ENCODE measurements around the gene TNFRSF18.

DNA sequence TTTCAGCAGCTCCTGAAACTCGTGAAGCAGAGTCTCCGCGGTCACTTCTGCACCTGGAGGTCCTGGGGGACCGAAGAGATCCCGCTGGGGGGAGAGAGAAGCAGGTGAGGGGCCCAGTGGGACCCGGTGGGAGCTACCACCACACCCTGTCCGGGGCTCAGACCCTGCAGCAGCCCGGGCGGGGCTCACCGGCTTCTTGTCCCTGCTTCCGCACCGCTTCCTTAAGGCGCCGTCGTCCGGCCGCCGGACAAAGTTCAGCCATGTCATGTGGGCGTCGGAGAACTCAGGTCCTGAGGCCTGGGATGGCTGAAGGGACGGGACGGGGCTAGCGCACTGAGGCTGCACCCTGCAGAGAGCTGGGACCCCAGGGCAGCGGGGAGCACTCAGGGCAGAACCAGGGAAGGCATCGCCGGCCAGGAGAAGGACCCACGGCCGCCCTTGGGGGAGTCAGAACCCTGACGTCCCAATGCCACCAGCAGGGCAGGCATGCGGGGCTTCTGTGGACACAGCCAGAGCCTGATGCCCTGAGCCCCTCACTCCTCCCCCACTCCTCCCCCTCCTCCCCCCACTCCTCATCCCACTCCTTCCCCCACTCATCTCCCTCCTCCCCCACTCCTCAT, 37.9 kb upstream of the TNFRSF18 start:
- TF ChIP-seq, protein P1, sequence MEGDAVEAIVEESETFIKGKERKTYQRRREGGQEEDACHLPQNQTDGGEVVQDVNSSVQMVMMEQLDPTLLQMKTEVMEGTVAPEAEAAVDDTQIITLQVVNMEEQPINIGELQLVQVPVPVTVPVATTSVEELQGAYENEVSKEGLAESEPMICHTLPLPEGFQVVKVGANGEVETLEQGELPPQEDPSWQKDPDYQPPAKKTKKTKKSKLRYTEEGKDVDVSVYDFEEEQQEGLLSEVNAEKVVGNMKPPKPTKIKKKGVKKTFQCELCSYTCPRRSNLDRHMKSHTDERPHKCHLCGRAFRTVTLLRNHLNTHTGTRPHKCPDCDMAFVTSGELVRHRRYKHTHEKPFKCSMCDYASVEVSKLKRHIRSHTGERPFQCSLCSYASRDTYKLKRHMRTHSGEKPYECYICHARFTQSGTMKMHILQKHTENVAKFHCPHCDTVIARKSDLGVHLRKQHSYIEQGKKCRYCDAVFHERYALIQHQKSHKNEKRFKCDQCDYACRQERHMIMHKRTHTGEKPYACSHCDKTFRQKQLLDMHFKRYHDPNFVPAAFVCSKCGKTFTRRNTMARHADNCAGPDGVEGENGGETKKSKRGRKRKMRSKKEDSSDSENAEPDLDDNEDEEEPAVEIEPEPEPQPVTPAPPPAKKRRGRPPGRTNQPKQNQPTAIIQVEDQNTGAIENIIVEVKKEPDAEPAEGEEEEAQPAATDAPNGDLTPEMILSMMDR (IDR thresholded peaks at IDR 0.05; ENCODE audit: low read depth, low read length, missing input control), result no peak
- TF ChIP-seq, protein P2, sequence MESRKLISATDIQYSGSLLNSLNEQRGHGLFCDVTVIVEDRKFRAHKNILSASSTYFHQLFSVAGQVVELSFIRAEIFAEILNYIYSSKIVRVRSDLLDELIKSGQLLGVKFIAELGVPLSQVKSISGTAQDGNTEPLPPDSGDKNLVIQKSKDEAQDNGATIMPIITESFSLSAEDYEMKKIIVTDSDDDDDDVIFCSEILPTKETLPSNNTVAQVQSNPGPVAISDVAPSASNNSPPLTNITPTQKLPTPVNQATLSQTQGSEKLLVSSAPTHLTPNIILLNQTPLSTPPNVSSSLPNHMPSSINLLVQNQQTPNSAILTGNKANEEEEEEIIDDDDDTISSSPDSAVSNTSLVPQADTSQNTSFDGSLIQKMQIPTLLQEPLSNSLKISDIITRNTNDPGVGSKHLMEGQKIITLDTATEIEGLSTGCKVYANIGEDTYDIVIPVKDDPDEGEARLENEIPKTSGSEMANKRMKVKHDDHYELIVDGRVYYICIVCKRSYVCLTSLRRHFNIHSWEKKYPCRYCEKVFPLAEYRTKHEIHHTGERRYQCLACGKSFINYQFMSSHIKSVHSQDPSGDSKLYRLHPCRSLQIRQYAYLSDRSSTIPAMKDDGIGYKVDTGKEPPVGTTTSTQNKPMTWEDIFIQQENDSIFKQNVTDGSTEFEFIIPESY (IDR thresholded peaks at IDR 0.05), result no peak
- TF ChIP-seq, protein P3, sequence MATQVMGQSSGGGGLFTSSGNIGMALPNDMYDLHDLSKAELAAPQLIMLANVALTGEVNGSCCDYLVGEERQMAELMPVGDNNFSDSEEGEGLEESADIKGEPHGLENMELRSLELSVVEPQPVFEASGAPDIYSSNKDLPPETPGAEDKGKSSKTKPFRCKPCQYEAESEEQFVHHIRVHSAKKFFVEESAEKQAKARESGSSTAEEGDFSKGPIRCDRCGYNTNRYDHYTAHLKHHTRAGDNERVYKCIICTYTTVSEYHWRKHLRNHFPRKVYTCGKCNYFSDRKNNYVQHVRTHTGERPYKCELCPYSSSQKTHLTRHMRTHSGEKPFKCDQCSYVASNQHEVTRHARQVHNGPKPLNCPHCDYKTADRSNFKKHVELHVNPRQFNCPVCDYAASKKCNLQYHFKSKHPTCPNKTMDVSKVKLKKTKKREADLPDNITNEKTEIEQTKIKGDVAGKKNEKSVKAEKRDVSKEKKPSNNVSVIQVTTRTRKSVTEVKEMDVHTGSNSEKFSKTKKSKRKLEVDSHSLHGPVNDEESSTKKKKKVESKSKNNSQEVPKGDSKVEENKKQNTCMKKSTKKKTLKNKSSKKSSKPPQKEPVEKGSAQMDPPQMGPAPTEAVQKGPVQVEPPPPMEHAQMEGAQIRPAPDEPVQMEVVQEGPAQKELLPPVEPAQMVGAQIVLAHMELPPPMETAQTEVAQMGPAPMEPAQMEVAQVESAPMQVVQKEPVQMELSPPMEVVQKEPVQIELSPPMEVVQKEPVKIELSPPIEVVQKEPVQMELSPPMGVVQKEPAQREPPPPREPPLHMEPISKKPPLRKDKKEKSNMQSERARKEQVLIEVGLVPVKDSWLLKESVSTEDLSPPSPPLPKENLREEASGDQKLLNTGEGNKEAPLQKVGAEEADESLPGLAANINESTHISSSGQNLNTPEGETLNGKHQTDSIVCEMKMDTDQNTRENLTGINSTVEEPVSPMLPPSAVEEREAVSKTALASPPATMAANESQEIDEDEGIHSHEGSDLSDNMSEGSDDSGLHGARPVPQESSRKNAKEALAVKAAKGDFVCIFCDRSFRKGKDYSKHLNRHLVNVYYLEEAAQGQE (IDR thresholded peaks at IDR 0.05), result no peak
- TF ChIP-seq EGR1 (IDR thresholded peaks at IDR 0.05; ENCODE audit: low read depth in 2 of 2) (no peak), RXRA (IDR thresholded peaks at IDR 0.05) (no peak), FOXA1 (IDR thresholded peaks at IDR 0.05) (no peak)
